ENCODE measurements around the gene CLEC5A. TPM values are rescaled to one million over a fixed set of nuclear protein-coding genes. Genes with fewer than 3 reads are reported as not detected.

The CLEC5A gene
- total and polyA plus RNA-seq, 2 donors (not counting 1 experiment from before 2014, with no cell fraction given) = 0.03 to 0.47 TPM

DNA sequence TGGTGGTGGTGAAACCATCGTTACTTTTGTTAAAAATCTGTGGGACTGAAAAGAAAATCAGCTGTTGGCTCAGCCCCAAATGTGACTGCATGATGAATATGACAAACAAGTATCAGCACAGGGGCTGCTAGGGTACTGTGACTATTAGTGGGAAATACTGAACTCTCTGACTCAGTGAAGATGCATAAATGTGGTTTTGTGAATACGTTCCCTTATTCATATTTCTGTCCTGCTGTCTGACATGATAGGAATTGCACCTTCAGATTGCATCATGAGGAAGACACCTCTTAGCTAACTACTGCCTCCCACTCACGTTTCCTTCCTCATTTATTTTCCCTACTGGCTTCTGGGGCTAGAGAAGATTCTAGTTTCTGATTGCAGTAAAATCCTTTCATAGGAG lies 1.4 kb downstream of the CLEC5A start:
- CTCF ChIA-PET = interaction anchor here (1.3 kb wide), 1 partner anchor 31 kb away, joined by 5 read pairs; no protein-coding TSS in a partner anchor
- no peaks in the 10 kb centered on the region for H3K9me3 ChIP-seq (ENCODE audit: control extremely low read depth in 1 of 3, control insufficient read depth in 2 of 3, insufficient read depth in 1 of 3, low read length in 2 of 3)

DNA sequence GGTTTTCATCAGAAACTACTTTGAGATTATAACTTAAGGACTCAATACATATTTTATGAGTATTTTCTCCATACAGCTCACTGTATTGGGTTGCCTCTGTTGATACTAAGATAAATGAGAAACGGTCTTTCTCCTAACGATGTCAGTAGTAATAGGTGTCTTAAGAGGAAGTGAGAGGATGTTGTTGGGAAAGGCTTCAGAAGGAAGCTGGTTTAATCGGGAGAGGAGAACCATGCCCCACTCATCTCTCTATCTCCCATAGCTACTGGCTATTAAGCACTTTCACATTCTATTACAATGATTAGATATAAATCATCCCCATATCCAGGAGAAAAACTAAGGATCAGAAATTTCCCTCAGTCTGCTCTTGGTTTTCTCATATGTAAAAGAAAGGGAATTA lies 2.0 kb downstream of the CLEC5A start:
- Histone ChIP-seq H3K27ac (ENCODE audit: low read length in 2 of 2) (no peak overlapping the region), H3K27me3 (replicated peaks in 1 of 4; ENCODE audit: control extremely low read depth in 1 of 4, control insufficient read depth in 3 of 4, insufficient read depth in 4 of 4, low read length in 3 of 4) (no peaks in the 10 kb centered on the region), H3K36me3 (replicated peaks in 1 of 2; ENCODE audit: control extremely low read depth in 1 of 2, control insufficient read depth in 1 of 2, extremely low read depth in 1 of 2, insufficient read depth in 2 of 2, low read length in 1 of 2) (no peaks in the 10 kb centered on the region), H3K79me2 (ENCODE audit: control insufficient read depth, insufficient read depth, low read length) (no peaks in the 10 kb centered on the region), H3K4me1 (ENCODE audit: control insufficient read depth in 2 of 2, insufficient read depth in 2 of 2, low read length in 2 of 2) (no peaks in the 10 kb centered on the region), H3K4me3 (ENCODE audit: control extremely low read depth in 1 of 5, extremely low read depth in 1 of 5, insufficient read depth in 1 of 5, low read depth in 2 of 5, low read length in 4 of 5) (no peak overlapping the region), H3K4me2 (replicated peaks; ENCODE audit: low read depth, low read length, poor library complexity, severe bottlenecking) (no peak overlapping the region), H3K9me3 (ENCODE audit: control extremely low read depth in 1 of 3, control insufficient read depth in 2 of 3, insufficient read depth in 1 of 3, low read length in 2 of 3) (no peaks in the 10 kb centered on the region), H3K9ac (ENCODE audit: low read length) (no peak overlapping the region), H4K20me1 (ENCODE audit: control insufficient read depth, insufficient read depth, low read length, poor library complexity, severe bottlenecking) (no peaks in the 10 kb centered on the region), H2AFZ (ENCODE audit: insufficient read depth, low read depth, low read length, poor library complexity, severe bottlenecking) (no peak overlapping the region)
- POLR2A ChIA-PET = no interaction called here
- CTCF ChIA-PET = interaction anchor here (1.3 kb wide), 1 partner anchor 31 kb away, joined by 5 read pairs; no protein-coding TSS in a partner anchor
- no peak for ATAC-seq (ENCODE audit: low read depth)
- Mint-ChIP-seq H3K27ac (no peak overlapping the region), H3K4me3 (no peak overlapping the region), H3K27me3 (no peaks in the 10 kb centered on the region), H3K9me3 (ENCODE audit: insufficient read depth) (peaks cover 7% of the 10 kb centered on the region), H3K4me1 (peaks cover 3% of the 10 kb centered on the region)
- TF ChIP-seq, protein P1, sequence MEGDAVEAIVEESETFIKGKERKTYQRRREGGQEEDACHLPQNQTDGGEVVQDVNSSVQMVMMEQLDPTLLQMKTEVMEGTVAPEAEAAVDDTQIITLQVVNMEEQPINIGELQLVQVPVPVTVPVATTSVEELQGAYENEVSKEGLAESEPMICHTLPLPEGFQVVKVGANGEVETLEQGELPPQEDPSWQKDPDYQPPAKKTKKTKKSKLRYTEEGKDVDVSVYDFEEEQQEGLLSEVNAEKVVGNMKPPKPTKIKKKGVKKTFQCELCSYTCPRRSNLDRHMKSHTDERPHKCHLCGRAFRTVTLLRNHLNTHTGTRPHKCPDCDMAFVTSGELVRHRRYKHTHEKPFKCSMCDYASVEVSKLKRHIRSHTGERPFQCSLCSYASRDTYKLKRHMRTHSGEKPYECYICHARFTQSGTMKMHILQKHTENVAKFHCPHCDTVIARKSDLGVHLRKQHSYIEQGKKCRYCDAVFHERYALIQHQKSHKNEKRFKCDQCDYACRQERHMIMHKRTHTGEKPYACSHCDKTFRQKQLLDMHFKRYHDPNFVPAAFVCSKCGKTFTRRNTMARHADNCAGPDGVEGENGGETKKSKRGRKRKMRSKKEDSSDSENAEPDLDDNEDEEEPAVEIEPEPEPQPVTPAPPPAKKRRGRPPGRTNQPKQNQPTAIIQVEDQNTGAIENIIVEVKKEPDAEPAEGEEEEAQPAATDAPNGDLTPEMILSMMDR (IDR thresholded peaks at IDR 0.05) = no peak
- no peak for TF ChIP-seq EZH2 (IDR thresholded peaks at IDR 0.05; ENCODE audit: borderline replicate concordance, insufficient read depth, low read depth, low read length, poor library complexity, severe bottlenecking)
- WGBS (ENCODE audit: insufficient coverage) = no CpG with 5 or more reads among the region's 3 CpGs
- DNase-seq = no peak
- intact Hi-C loops (cut with micrococcal nuclease) = no loop called here

More for the DNA sequence above, 1.4 kb downstream of the CLEC5A start:
- no peak overlapping the region for H3K9ac ChIP-seq (ENCODE audit: low read length)
- no peaks in the 10 kb centered on the region for H3K27me3 ChIP-seq (replicated peaks in 1 of 4; ENCODE audit: control extremely low read depth in 1 of 4, control insufficient read depth in 3 of 4, insufficient read depth in 4 of 4, low read length in 3 of 4)
- no peak overlapping the region for H2AFZ ChIP-seq (ENCODE audit: insufficient read depth, low read depth, low read length, poor library complexity, severe bottlenecking)
- POLR2A ChIA-PET = no interaction called here
- H3K4me2 ChIP-seq (replicated peaks; ENCODE audit: low read depth, low read length, poor library complexity, severe bottlenecking) = no peak overlapping the region
- peaks cover 7% of the 10 kb centered on the region for H3K9me3 Mint-ChIP-seq (ENCODE audit: insufficient read depth)
- no peak for ATAC-seq (ENCODE audit: low read depth)
- no peaks in the 10 kb centered on the region for H3K4me1 ChIP-seq (ENCODE audit: control insufficient read depth in 2 of 2, insufficient read depth in 2 of 2, low read length in 2 of 2)
- WGBS (ENCODE audit: insufficient coverage) = 0% methylated on average over 1 of the region's 3 CpGs
- no peaks in the 10 kb centered on the region for H3K36me3 ChIP-seq (replicated peaks in 1 of 2; ENCODE audit: control extremely low read depth in 1 of 2, control insufficient read depth in 1 of 2, extremely low read depth in 1 of 2, insufficient read depth in 2 of 2, low read length in 1 of 2)
- H3K27me3 Mint-ChIP-seq = no peaks in the 10 kb centered on the region
- intact Hi-C loops (cut with micrococcal nuclease) = no loop called here
- no peak overlapping the region for H3K4me3 Mint-ChIP-seq
- DNase-seq = no peak
- no peak overlapping the region for H3K27ac ChIP-seq (ENCODE audit: low read length in 2 of 2)
- no peaks in the 10 kb centered on the region for H4K20me1 ChIP-seq (ENCODE audit: control insufficient read depth, insufficient read depth, low read length, poor library complexity, severe bottlenecking)
- H3K79me2 ChIP-seq (ENCODE audit: control insufficient read depth, insufficient read depth, low read length) = no peaks in the 10 kb centered on the region
- TF ChIP-seq, protein P1 (IDR thresholded peaks at IDR 0.05) = no peak
- TF ChIP-seq EZH2 (IDR thresholded peaks at IDR 0.05; ENCODE audit: borderline replicate concordance, insufficient read depth, low read depth, low read length, poor library complexity, severe bottlenecking) = no peak
- H3K4me3 ChIP-seq (ENCODE audit: control extremely low read depth in 1 of 5, extremely low read depth in 1 of 5, insufficient read depth in 1 of 5, low read depth in 2 of 5, low read length in 4 of 5) = no peak overlapping the region
- H3K27ac Mint-ChIP-seq = no peak overlapping the region
- peaks cover 3% of the 10 kb centered on the region for H3K4me1 Mint-ChIP-seq
